GM19238 (cell line): Measurements from ENCODE around the gene DCDC2C.

Experiments
- DNase-seq: peaks from one replicate; pipeline ENCODE4 v3.0.0; 2011; ENCODE audit warnings: low spot score; ENCODE audit not compliant: insufficient read length

DCDC2C gene

DNA sequence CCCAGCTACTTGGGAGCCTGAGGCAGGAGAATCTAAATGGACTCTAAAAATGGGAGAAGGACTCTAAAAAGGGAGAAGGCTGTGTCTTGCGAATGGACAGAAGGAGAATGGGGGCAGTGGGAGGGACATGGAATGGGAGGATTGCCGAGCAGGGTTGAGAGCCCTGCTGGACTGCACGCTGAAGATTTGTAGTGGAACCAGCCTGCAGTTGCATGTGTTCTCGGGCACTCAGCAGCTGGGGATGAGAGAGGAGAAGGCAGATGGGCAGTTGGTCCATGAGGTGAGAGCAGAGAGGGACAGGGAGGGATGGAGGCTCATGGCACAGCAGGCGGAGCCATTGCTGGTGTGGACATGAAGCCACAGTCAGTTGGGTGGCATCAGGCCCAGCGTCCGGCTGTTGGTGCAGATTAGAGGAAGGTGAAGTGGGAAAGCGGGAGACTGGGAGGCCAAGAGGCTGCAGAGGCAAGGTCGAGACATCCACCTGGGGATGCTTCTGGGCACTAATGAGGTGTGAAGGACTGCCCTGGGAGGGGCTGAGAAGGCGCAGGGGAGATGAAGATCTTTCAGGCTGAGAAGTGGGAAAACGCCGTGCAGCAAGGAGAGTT is 40.7 kb downstream of the DCDC2C start:
- no peak for DNase-seq

GRCh38 chr2:3745920-3746319 is 42.5 kb downstream of the DCDC2C start:
- DNase-seq, result no peak

DNA sequence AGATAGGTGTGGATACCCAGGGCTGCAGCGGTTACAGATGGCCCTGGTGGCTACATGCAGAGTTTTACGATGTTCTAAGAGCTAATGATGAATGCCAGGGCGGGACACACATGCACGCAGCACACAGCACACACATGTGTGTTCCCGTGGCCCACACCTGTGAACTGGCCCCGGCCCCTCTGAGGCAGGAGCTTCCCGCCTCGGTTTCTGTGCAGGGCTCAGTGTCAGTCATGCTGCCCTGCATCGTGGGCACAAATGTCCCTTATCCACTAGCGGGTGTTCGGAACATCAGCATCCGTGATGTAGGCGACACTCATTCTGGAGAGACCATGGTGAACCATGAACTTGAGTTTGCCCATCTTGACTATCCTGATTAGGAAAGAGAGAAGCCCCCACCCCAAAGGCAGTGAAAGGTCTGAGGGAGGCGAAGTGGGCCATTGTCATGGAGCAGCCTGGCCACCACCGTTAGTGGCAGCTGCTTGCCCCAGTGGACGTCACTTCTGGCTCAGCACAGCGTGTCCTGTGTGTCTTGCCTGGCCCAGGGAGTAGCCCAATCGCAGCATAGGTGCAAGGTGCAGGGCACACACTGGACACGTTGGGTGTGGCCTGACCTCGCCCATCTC is 43.8 kb downstream of the DCDC2C start:
- no peak for DNase-seq

DNA sequence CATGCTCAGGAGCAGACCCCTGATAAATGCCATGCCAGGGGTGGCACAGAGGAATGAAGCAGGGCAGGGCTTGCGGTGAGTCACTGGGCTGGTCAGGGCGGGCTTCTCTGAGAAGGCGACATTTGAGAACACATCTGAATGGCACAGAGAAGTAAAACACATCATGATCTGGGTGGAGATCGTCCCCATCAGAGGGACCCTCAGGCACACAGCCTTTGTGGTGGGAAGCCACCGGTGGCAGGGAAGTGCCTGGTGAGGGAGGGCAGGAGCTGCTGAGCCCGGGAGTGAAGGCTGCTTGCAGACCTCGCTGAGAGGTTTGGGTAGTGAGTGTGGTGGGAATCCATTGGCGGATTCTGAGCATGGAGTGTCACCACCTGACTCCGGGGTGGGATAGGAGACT is 44.5 kb downstream of the DCDC2C start:
- DNase-seq, result no peak

GRCh38 chr2:3749201-3749600 is 45.8 kb downstream of the DCDC2C start:
- no peak for DNase-seq

DNA sequence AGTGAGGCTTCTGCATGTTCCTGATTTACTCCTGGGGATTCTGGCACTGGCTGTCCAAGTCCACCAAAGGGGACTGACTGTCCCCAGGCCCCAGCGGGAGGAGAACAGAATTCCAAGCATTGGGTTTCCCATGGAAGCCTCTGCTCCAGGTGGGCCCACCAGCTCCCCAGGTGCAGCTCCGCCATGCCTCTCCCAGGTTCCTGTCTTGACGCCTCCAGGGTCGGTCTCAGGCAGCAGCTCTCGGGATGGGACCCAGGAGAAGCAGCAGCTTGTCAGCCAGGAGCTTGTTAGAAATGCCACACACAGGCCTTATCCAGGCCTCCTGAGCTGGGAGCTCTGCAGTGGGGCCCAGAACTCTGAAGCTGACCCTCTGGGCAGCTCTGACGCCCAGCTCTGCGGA is 47.9 kb downstream of the DCDC2C start:
- DNase-seq, result no peak

DNA sequence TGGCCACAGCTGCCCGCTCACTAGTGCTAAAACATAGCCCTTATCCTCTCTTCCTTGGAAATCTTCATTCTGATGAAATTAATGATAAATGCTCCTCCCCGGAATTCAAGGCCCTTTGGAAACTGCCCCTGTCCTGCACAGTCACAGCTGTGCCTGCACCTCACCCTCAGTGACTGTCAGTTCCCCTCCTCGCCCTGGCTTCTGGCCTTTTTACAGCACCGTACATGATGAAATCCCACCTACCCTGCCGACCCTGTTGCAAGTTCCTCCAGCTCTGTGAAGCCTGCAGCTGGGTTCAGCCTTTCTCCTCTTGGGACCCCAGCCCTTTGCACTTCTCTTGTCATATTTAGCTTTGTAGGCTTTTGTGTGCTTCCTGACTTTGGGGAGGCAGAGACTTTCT is 48.4 kb downstream of the DCDC2C start:
- no peak for DNase-seq

DNA sequence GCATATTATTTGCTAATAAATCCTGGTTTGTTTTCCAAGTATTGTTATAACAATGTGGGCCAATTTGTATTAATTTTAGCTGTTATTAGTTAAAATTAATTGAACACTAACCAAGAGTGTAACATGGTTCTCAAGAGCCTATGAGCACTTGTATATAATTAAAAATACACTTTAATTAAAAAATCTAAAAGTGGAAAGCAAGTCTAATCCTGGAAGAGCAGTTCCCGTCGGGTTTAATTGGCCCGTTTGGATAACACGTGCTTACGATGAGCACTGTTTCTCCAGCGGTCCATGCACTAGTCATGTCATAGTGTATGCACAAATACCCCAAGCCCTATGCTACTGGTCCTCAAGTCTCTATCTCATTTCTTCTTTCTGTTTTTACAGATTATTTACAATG is 49.0 kb downstream of the DCDC2C start:
- DNase-seq, result no peak

DNA sequence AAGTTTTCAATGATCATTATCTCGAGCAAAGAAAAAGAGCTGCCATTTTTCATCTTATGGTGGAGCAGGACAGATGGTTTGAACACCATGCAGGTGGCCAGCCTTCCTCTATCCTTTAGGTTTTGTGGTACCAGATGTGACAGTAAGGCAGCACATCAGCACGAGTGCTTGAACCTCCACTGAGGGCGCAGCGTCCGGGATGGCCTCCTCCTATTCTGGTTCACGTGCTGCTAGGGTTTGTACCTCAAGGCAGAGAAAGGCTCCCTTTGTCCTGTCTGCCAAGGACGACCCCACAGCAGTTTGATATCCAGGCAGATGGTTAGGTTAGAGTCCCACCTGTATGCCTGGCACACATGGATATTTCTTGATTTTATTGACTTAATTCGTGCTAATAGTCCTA is 50.2 kb downstream of the DCDC2C start:
- no peak for DNase-seq

DNA sequence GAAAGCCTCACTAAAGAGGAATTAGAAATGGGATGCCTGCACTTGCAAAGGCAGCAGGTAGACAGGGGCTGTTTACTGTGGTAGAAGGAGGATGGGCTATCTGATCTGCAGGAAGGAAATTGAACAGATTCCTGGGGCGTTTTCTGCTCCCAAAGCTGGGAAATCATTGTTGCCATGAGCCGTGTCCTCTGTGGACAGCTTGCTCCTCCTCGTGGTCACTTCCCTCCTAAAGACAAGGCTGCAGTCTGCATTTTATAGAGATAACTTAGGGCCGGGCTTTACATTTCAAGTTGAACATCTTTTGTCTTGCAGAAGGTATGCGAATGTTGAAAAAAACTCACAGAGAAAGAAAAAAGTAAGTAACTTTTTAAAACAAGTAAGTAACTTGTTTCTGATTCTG is 50.9 kb downstream of the DCDC2C start:
- no peak for DNase-seq

GRCh38 chr2:3754795-3755194 is 51.4 kb downstream of the DCDC2C start:
- no peak for DNase-seq

DNA sequence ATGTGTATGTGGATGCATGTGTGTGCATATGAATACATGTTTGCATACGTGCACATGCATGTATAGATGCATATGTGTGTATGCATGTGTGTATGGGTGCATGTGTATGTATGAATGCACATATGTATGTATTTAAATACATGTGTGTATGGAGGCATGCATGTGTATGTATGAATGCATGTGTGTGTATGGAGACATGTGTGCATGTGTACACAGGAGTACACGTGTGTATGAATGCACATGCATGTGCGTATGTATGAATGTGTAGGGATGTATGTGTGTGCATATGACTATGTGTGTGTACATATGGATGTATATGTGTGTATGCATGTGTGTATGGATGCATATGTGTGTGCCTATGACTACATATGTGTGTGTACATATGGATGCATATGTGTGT is 51.9 kb downstream of the DCDC2C start:
- DNase-seq, result no peak

GRCh38 chr2:3756306-3756705 is 52.9 kb downstream of the DCDC2C start:
- DNase-seq, result no peak

DNA sequence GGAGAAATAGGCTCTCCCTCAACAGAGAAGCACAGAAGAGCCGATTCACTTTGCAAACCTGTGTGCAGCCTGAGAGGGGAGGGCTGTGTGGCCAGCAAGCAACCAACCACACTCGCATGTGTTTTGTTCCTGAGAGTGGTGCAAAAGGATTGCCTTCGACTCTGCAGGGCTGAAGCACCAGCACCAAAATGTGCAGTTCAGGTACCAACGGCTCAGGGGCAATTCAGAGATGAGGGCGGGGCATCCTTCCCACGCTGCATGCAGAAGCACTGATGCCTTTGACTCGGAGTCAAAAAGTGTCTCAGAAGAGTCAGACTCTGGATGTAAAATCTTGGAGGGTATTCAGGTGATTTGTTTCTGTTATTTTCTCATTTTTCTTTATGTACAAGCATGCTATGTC is 55.5 kb downstream of the DCDC2C start:
- no peak for DNase-seq

- DNase-seq, result no peak
Observed at GRCh38 chr2:3759331-3759730, 56.0 kb downstream of the DCDC2C start.

- DNase-seq, result no peak
Observed at GRCh38 chr2:3759761-3760160, 56.4 kb downstream of the DCDC2C start.

- no peak for DNase-seq
Observed at GRCh38 chr2:3761272-3761671, 57.9 kb downstream of the DCDC2C start.

DNA sequence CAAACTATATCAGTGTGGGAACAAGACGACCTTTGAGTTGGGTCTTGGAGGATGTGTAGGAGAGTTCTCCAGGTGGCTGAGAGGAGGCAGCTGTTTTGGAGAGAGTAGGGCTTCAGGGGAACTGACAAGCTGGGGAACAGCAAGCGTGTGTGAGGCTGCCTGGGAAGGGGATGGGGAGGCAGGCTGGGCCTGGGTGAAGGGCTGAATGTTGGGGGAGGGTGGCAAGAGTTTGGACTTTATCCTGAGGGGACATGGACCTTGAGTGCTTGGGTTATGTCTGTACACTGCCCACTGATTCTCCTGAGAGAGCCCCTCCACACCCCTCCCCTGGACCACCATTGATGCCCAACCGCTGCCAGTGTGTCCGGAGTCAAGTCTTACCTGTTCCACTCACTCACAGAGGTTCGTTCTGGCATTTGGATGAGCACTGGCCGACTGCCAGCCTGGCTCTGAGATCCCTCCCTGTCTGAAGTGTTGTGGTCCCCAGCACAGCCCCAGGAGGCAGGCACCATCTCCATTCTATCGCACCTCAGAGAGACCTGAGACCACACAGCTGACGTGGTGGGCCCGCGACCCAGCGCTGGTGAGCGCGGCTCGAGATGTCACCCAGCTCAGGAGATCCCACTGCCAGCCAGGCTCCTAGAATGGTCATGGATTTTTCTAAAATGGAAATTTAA is 59.5 kb downstream of the DCDC2C start:
- no peak for DNase-seq

DNA sequence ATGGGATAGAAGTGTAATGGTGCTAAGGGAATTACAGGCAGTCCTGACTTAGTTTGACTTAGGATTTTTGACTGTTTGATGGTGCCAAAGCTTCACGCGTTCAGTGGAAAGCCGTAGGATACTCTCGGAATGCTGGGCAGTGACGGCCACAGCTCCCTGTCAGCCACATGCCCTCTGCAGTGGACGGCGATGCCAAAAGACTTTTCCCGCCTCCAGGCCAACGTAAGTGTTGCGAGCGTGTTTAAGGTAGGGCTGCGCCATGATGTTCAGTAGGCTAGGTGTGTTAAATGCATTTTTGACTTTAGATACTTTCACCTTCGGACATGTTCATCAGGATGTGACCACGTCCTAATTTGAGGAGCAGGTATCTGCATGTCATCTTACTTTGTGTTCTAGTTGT is 63.4 kb downstream of the DCDC2C start:
- DNase-seq, result no peak

DNA sequence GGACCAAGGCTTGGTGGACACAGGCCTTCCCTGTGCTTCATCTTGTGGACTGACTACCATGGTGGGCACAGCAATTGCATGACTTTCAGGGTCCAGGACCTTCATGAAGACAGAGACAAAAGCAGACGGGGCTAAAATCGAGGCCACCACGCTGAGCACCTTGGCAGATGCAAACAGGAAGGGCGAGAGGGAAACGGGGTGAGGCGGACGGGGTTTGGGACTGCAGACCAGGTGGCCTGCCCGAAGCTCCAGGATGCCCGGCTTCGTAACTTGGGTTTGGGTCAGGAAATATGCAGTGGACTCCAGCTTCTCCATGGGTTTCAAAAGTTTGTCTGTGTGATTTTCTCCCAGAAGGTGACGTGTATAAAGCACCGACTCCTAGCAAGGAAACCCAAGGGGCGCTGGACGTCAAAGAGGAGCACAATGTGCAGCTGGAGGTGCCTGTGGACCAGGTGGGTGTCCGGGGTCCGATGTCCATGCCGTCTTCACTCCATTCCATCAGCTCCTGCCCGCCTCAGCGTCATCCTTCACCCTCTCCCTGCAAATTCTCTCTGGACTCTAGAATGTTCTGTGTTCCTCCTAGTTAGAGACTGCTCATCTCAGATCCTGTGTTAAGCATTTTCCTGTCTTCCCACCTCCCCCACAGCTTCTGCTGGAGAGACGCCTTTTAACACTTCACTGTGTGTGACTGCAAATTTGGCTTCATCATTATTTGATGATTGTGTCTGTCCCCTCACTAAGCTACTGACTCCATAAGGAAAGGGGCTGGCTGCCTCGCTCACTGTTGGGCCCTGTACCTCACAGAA is 65.8 kb downstream of the DCDC2C start:
- no peak for DNase-seq

- DNase-seq, result no peak
Observed at GRCh38 chr2:3769766-3770165, 66.4 kb downstream of the DCDC2C start.

DNA sequence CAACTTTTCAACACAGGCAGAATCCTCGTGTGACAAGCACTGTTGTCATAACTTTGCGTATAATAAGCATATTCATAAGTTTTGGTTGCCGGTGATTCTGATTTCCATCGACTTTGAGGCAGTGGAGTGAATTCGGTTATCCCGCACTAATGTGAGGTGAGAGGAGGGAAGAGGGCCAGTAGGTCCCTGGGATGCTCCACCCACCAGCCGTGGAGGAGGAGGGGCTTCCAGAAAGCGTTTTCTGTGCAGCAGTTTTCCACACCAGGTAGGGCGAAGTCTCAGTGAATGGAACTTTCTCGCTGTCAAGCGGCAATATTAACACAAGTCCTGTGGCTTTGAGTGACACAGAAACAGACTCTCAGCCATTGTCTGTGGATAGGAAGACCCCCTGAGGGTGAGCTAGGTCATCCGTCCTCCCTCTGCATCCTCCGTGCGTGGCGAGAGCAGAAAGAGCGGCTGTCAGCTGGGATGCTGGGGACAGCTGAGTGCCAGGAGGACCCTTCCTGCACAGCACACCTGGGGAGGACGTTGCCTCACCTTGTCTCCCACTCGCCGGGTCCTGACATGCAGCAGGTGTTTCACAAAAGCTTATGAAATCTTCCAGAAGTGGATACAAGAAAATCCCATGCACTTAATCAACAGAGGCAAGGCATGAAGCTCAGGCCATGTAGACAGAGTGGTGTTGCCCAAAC is 67.5 kb downstream of the DCDC2C start:
- DNase-seq, result no peak
